Kidney glomerular epithelial cell (primary cell): ENCODE data around the gene ETS1.

Source experiments
- DNase-seq: peaks from one replicate; lab custom pipeline; 2025; lab: John Stamatoyannopoulos, UW

Gene ETS1

GRCh38 chr11:128432926-128433325 is 154.4 kb downstream of the ETS1 start:
- DNase-seq: no peak

GRCh38 chr11:128431931-128432330 is 155.4 kb downstream of the ETS1 start:
- DNase-seq: no peak

GRCh38 chr11:128428935-128429334 is 158.4 kb downstream of the ETS1 start:
- DNase-seq: no peak

DNA sequence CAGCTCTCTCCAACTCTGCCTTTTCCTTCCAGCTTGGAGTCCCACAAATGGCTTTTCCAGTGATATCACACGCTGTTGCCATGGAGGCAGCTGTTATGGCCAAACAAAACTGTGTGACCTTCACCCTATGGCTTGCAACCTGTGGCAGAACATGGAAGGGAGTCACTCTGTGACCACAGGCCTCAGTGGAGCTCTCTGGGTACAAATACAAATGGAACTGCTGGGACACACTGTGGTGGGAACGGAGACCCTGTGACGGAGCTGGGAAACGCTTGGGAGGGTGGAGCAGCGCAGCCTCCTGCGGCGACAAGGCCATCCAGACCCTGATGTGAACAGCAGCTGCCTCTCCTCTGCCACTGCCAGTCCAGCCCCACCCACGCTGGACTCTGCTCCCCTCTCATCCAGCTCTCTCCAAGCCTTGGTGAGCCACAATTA is 162.5 kb downstream of the ETS1 start:
- no peak for DNase-seq

- DNase-seq: no peak
These were observed 163.1 kb downstream of the ETS1 start for GRCh38 chr11:128424271-128424711.

DNA sequence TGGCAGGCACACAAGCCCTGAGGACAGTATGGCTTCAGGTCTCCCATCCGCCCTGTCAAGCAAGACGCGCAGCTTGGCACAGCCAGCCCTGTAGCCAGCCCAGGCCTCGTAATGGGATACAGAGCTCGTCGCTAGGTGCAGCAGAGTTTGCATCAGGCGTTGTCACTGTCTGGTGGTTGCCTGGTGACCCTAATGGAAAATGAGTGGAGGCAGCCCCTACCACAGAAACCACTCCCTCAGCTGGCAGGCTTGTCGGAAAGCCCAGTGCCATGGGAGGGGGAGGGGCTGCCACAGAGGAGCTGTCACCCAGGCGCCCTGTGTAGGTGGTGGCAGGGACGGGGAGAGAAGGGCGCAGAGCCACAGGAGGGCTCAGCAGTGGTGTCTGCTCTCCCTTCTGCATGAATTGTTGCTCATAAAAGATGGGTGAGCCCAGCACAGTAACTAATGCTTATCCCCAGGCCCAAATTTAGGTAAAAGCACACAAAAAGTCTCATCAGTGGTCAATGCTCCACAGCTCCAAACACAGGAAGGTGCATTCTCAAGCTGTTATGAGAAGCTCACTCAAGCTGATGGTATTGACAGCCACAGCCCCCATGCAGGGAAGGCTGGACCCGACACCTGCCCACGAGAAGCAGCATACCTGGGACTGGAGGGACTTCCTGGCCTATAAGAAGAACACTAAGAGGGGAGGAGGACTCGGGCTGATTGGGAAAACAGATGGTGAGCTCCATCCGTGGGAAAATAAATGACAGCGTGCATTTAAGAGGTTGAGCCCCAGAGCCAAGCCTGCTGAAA is 164.6 kb downstream of the ETS1 start:
- no peak for DNase-seq

GRCh38 chr11:128421577-128422330 is 165.6 kb downstream of the ETS1 start:
- no peak for DNase-seq

DNA sequence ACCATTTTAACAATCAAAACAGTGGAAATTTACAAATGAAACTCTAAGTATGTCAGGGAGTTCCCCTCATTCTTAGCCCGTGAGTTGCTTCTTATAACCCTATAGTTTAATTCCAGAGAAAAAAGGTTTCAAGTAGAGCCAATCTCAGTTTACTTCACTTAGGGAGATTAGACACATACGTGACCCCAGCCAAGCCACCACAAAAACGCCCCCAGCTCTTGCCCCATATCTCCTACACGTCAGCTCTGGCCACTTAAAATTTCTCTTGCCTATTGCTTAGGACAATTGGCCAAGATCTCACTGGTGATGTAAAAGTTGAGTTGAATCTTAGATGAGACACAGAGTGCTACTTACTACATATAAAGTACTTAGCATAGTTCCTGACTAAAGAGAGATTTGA is 166.4 kb downstream of the ETS1 start:
- no peak for DNase-seq

DNA sequence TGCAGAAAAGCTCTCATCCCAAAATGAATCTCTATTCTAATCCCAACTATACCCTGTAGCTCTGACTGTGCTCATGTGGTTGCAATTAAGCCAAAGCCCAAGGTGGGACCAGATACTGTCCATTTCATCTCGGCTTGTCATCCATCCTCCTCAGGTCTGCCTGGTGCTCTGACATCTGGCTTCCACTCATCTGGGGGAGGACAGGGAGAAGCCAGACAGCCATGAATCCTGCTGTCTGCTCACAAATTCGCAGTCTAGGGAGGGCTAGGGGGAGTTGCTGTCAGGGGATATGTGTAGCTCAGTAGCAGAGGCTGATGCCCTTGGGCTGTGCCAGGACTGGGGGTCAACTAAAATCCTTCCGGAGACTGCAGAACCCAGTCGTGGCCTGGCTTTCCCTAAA is 167.1 kb downstream of the ETS1 start:
- DNase-seq: peak; percentile 47

GRCh38 chr11:128419012-128419767 is 168.2 kb downstream of the ETS1 start:
- DNase-seq: no peak

- DNase-seq: peak; percentile 69
These were observed 169.6 kb downstream of the ETS1 start for GRCh38 chr11:128417607-128418324.

DNA sequence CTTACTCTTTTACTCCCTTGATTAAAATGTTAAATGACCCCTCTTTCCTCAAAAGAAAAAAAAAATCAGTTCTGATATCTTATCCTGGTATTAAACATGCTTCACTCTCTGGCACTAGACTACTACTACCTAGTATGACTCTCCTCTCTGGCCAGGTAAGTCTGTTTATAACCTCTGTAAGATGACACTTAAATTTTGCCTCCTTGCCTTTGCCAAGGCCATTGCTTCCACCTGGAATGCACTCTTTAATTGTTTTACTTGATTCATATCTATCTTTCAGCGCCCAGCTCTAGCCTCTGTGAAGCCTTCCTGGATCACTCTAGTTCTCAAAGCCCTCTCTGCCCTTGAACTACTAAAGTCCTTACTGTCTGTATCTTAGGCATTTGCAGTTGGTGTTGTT is 170.4 kb downstream of the ETS1 start:
- DNase-seq: no peak

- peak; percentile 49 for DNase-seq
These were observed 171.8 kb downstream of the ETS1 start for GRCh38 chr11:128415539-128415938.

DNA sequence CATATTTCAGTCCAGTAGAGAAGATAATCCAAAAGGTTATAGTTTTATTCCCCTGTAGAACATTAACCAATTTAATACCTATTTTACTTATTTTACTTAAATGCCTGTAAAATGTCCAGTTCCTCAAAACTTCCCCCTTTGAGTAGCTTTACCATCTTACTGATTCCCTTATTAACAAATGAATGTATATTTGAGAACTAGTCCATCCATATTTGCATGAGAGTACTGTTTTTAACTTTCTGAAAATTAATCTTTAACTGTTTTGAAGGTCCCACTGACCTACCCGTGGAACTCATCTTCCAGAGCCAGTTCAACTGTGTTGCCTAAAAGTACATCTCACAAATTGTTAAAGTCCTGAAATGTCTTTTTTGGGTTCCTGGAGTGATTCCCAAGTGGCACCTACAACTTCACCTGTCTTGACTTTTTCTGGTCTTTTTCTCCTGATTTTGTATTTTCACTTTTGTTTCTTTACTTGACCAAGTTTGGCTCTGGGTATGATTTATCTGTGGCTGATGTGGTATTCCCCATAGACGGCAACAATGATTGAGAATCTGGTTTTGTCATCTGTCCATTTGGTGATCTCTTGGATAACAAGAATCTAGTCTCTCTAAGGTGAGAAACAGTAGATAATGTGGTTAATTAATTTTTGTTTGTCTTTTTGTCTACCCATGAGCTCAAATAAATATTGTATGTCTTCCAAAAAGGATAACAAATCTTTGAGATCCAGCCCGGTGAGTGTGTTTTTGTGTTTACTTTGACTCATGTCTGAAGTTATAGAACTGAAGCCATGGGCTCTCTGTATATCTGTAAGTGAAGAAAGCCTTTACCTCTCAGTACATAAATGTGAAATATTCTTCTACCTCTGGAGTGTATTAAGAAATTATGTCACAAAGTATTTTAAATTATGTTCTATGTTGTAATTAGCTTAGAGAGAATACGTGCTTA is 174.2 kb downstream of the ETS1 start:
- DNase-seq: no peak

- no peak for DNase-seq
These were observed 175.5 kb downstream of the ETS1 start for GRCh38 chr11:128411812-128412211.

GRCh38 chr11:128411150-128411549 is 176.2 kb downstream of the ETS1 start:
- no peak for DNase-seq

DNA sequence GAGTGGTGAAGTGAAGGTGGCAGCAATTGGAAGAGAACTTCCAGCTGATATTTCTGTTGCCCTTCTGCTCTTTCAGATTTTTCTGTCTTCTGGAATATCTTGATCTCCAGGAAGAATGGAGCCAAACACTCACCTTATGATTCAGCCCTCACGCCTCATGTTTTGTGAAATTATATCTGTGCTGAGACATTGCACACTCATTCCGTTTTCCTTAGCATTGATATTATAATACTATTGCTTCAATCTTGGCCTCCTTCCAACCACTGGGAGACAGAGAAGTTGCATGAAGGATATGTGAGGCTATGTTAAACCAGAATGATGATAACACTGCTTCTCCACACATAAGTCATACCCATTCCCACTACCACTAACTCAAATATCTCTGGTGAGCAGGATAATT is 177.9 kb downstream of the ETS1 start:
- DNase-seq: no peak
